CD4-positive, alpha-beta memory T cell (primary cell): Measurements from ENCODE around the gene FAAP20. TPM values are rescaled to one million over a fixed set of nuclear protein-coding genes. Genes with fewer than 3 reads are reported as not detected.

ENCODE experiments used
- CTCF ChIA-PET: fragments of 350-600 bp; sonication (Branson Sonifier 250); formaldehyde crosslinking; loops from one replicate; lab custom pipeline; 2021; ENCODE audit warnings: inconsistent platforms; ENCODE audit not compliant: partially characterized antibody; lab: Charles Lee
- POLR2A ChIA-PET: fragments of 350-600 bp; sonication (Branson Sonifier 250); formaldehyde crosslinking; loops from one replicate; lab custom pipeline; 2021; ENCODE audit not compliant: partially characterized antibody; lab: Charles Lee
- DNase-seq, 5 donors: peaks; one replicate each; pipeline versions ENCODE4 v3.0.0 to v3.0.0-alpha.2; 2020 to 2022; ENCODE audit warnings: mixed read lengths in 1 of 5
- H3K27ac ChIP-seq: one replicate; pipeline ENCODE4 v1.7.0; 2013; ENCODE audit warnings: low read depth, low read length
- H3K27me3 ChIP-seq: 2 replicates; pipeline ENCODE4 v1.7.0; 2013; ENCODE audit warnings: mild to moderate bottlenecking, low read length, moderate library complexity; ENCODE audit not compliant: insufficient read depth
- H3K36me3 ChIP-seq: 2 replicates; pipeline ENCODE4 v1.7.0; 2013; ENCODE audit warnings: mild to moderate bottlenecking, low read length, moderate library complexity; ENCODE audit not compliant: insufficient read depth
- H3K4me1 ChIP-seq: 2 replicates; pipeline ENCODE4 v1.7.0; 2013; ENCODE audit warnings: mild to moderate bottlenecking, low read length, moderate library complexity; ENCODE audit not compliant: insufficient read depth
- H3K4me3 ChIP-seq, 2 donors: one replicate each; pipeline ENCODE4 v1.7.0; 2013; ENCODE audit warnings: low read length in 2 of 2, mild to moderate bottlenecking in 1 of 2
- H3K9me3 ChIP-seq, 2 donors: one replicate each; pipeline ENCODE4 v1.7.0; 2013; ENCODE audit warnings: low read length in 2 of 2, control low read depth in 1 of 2; ENCODE audit not compliant: control insufficient read depth in 1 of 2
- H3K27ac Mint-ChIP-seq, 7 donors: one replicate each; pipeline ENCODE4 v1.8.0; 2020 to 2021; ENCODE audit warnings: mixed read lengths in 7 of 7, mild to moderate bottlenecking in 6 of 7, inconsistent platforms in 3 of 7, moderate library complexity in 3 of 7
- H3K27me3 Mint-ChIP-seq, 2 donors: one replicate each; pipeline ENCODE4 v1.8.0; 2020 to 2021; ENCODE audit warnings: mixed read lengths in 2 of 2
- H3K36me3 Mint-ChIP-seq, 2 donors: one replicate each; pipeline ENCODE4 v1.8.0; 2020 to 2021; ENCODE audit warnings: mixed read lengths in 2 of 2, inconsistent platforms in 1 of 2, mild to moderate bottlenecking in 1 of 2
- H3K4me1 Mint-ChIP-seq, 4 donors: one replicate each; pipeline ENCODE4 v1.8.0; 2020 to 2021; ENCODE audit warnings: mixed read lengths in 4 of 4, mild to moderate bottlenecking in 1 of 4
- H3K4me3 Mint-ChIP-seq, 8 donors: one replicate each; pipeline ENCODE4 v1.8.0; 2020 to 2021; ENCODE audit warnings: mixed read lengths in 8 of 8, mild to moderate bottlenecking in 7 of 8, moderate library complexity in 6 of 8, inconsistent platforms in 3 of 8
- H3K9me3 Mint-ChIP-seq, 8 donors: one replicate each; pipeline ENCODE4 v1.8.0; 2020 to 2021; ENCODE audit warnings: mixed read lengths in 8 of 8, mild to moderate bottlenecking in 5 of 8, inconsistent platforms in 3 of 8, moderate library complexity in 1 of 8
- intact Hi-C: fragments of 100-400 bp; cut with micrococcal nuclease; formaldehyde crosslinking; loops from one replicate; pipeline ENCODE4 v1.15.1; 2023
- polyA plus RNA-seq, 2 donors: library from polyadenylated mRNA; unstranded; fragments of 300-500 nt; fragmentation: Illumina TruSeq; gene quantifications; one replicate each; pipeline ENCODE4 v1.2.3, GENCODE V29; 2021
- total RNA-seq, 2 experiments: library from RNA; stranded (reverse); gene quantifications; one replicate each; pipeline ENCODE4 v1.2.3, GENCODE V29; 2021

Gene FAAP20
- total RNA-seq (10 to 100 TPM; 38.4 to 40.8 TPM), polyA plus RNA-seq (10 to 100 TPM; 54.2 to 58.9 TPM)

DNA sequence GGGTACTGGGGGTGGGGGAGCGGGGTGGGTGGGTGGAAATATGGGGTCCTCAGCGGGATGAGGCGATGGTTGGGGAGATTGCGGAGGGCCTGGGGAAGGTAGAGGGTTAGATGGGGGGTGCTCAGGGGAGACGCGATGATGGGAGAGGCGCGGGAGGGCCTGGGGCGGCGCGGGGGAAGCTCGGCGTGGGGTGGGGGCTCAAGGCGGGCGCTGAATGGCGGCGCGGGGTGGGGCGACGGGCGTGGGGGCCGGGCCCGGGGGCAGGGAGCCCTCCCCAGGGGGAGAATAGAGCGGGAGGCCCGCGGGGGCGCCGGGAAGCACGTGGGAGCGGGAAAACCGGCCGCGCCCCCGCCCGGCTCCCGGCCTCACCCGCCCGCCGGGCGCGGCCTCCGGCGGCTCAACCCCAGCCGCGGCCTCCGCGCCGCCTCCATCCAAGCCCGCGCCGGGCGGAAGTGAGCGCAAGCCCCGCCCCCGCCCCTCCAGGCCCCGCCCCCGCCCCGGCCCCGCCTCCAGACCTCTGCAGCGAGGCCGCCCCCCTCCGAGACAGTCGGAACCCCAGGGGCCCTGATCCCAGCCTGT lies at the start of gene FAAP20:
FAAP20 (minus strand) TSS at position 454 of the 579 bp plus-strand sequence; CDS start at position 431, 23 bp downstream.
- Mint-ChIP-seq H3K4me1 (peaks cover 6 to 41% (median 21%) of the 10 kb centered on the region in 4 donors), H3K27ac (peak within 1 kb of the TSS; percentile 87 to 97 (median 92)), H3K4me3 (peak within 1 kb of the TSS; percentile 82 to 94 (median 84)), H3K9me3 (no peaks in the 10 kb centered on the region), H3K36me3 (peaks cover 0 to 4% of the 10 kb centered on the region in 2 donors), H3K27me3 (no peaks in the 10 kb centered on the region)
- Histone ChIP-seq H3K27ac (peak within 1 kb of the TSS; percentile 64), H3K27me3 (no peaks in the 10 kb centered on the region), H3K9me3 (no peaks in the 10 kb centered on the region), H3K4me3 (peak within 1 kb of the TSS; percentile 57 to 68), H3K4me1 (peaks cover 47% of the 10 kb centered on the region), H3K36me3 (no peaks in the 10 kb centered on the region)
- ChIA-PET POLR2A (interaction anchor here (0.8 to 5.2 kb wide), 32 partner anchors 11 to 391 kb away, joined by 3 to 78 read pairs (median 6); partner anchors contain the start of genes MORN1, PANK4, PEX10 and RER1), CTCF (interaction anchor here (0.7 to 11.5 kb wide), 39 partner anchors 9 to 593 kb away, joined by 3 to 236 read pairs (median 5); partner anchors contain the start of genes MORN1, PANK4, PEX10 and RER1)
- intact Hi-C loops = loop anchor here (2.0 kb wide), 3 partner anchors 106 to 392 kb away; partner anchors contain the start of genes MORN1, PRXL2B and RER1
- no peak for DNase-seq

- H3K36me3 Mint-ChIP-seq = peaks cover 23 to 54% of the 10 kb centered on the region in 2 donors
Observed at GRCh38 chr1:2242814-2243725, 48.5 kb upstream of the FAAP20 start.

GRCh38 chr1:2241820-2242219 lies 47.2 kb upstream of the FAAP20 start:
- Mint-ChIP-seq H3K4me1 (peaks cover 52 to 89% (median 68%) of the 10 kb centered on the region in 4 donors), H3K27me3 (no peaks in the 10 kb centered on the region), H3K36me3 (peaks cover 23 to 59% of the 10 kb centered on the region in 2 donors), H3K9me3 (peaks cover 0 to 7% (median 0%) of the 10 kb centered on the region in 8 donors), H3K4me3 (peak overlapping the region in 4 of 8 donors; percentile 17 to 71 (median 42)), H3K27ac (peak overlapping the region in 5 of 7 donors; percentile 13 to 91 (median 53))
- ChIA-PET CTCF (interaction anchor here (0.6 to 1.3 kb wide), 2 partner anchors 9 to 47 kb away, joined by 3 read pairs; partner anchors contain the start of gene FAAP20), POLR2A (interaction anchor here (16.3 kb wide), 1 partner anchor 13 kb away, joined by 454 read pairs; no protein-coding TSS in a partner anchor)
- Histone ChIP-seq H3K27ac (no peak overlapping the region), H3K4me3 (no peak overlapping the region), H3K9me3 (no peaks in the 10 kb centered on the region), H3K36me3 (peaks cover 28% of the 10 kb centered on the region), H3K27me3 (no peaks in the 10 kb centered on the region), H3K4me1 (peaks cover 89% of the 10 kb centered on the region)
- intact Hi-C loops = no loop called here
- peak in 1 of 5 donors; percentile 22 for DNase-seq

More at GRCh38 chr1:2242814-2243725, 48.5 kb upstream of the FAAP20 start:
- H3K4me3 Mint-ChIP-seq = peak overlapping the region; percentile 7 to 68 (median 35)
- ChIA-PET CTCF (no interaction called here), POLR2A (interaction anchor here (0.6 to 1.5 kb wide), 2 partner anchors 12 to 16 kb away, joined by 3 to 4 read pairs; no protein-coding TSS in a partner anchor)
- H3K36me3 ChIP-seq = peaks cover 28% of the 10 kb centered on the region
- H3K4me1 ChIP-seq = peaks cover 89% of the 10 kb centered on the region
- H3K27me3 Mint-ChIP-seq = no peaks in the 10 kb centered on the region
- intact Hi-C loops = no loop called here
- H3K4me1 Mint-ChIP-seq = peaks cover 47 to 89% (median 62%) of the 10 kb centered on the region in 4 donors
- DNase-seq = peak in 1 of 5 donors; percentile 31
- no peaks in the 10 kb centered on the region for H3K27me3 ChIP-seq
- H3K27ac Mint-ChIP-seq = peak overlapping the region in 5 of 7 donors; percentile 24 to 72 (median 27)
- no peak overlapping the region for H3K4me3 ChIP-seq
- H3K9me3 Mint-ChIP-seq = peaks cover 0 to 7% (median 0%) of the 10 kb centered on the region in 8 donors
- H3K9me3 ChIP-seq = no peaks in the 10 kb centered on the region
- H3K27ac ChIP-seq = no peak overlapping the region

- Histone ChIP-seq H3K4me3 (no peak overlapping the region), H3K27ac (no peak overlapping the region), H3K9me3 (no peaks in the 10 kb centered on the region), H3K36me3 (peaks cover 28% of the 10 kb centered on the region), H3K4me1 (peaks cover 90% of the 10 kb centered on the region), H3K27me3 (no peaks in the 10 kb centered on the region)
- Mint-ChIP-seq H3K36me3 (peaks cover 18 to 60% of the 10 kb centered on the region in 2 donors), H3K4me3 (peak overlapping the region; percentile 58 to 82 (median 73)), H3K27me3 (no peaks in the 10 kb centered on the region), H3K4me1 (peaks cover 53 to 91% (median 76%) of the 10 kb centered on the region in 4 donors), H3K9me3 (peaks cover 0 to 7% (median 0%) of the 10 kb centered on the region in 8 donors), H3K27ac (peak overlapping the region in 6 of 7 donors; percentile 75 to 91 (median 87))
- intact Hi-C loops = no loop called here
- DNase-seq = peak in 4 of 5 donors; percentile 18 to 59 (median 30)
- POLR2A ChIA-PET = interaction anchor here (1.1 to 16.3 kb wide), 4 partner anchors 11 to 71 kb away, joined by 3 to 454 read pairs (median 28); partner anchors contain the start of gene SKI
- CTCF ChIA-PET = interaction anchor here (0.6 to 1.8 kb wide), 4 partner anchors 8 to 71 kb away, joined by 3 to 4 read pairs (median 3); no protein-coding TSS in a partner anchor
Observed at GRCh38 chr1:2240270-2241156, 45.9 kb upstream of the FAAP20 start.

GRCh38 chr1:2239384-2239985 lies 44.9 kb upstream of the FAAP20 start:
- H3K27me3 Mint-ChIP-seq = no peaks in the 10 kb centered on the region
- peaks cover 14 to 59% of the 10 kb centered on the region in 2 donors for H3K36me3 Mint-ChIP-seq
- H3K4me3 Mint-ChIP-seq = peak overlapping the region; percentile 31 to 82 (median 62)
- H3K27ac ChIP-seq = no peak overlapping the region
- intact Hi-C loops = no loop called here
- no peaks in the 10 kb centered on the region for H3K9me3 ChIP-seq
- H3K36me3 ChIP-seq = peaks cover 28% of the 10 kb centered on the region
- H3K4me1 Mint-ChIP-seq = peaks cover 53 to 92% (median 80%) of the 10 kb centered on the region in 4 donors
- peaks cover 0 to 7% (median 0%) of the 10 kb centered on the region in 8 donors for H3K9me3 Mint-ChIP-seq
- H3K4me1 ChIP-seq = peaks cover 97% of the 10 kb centered on the region
- peak overlapping the region in 6 of 7 donors; percentile 29 to 91 (median 82) for H3K27ac Mint-ChIP-seq
- CTCF ChIA-PET = interaction anchor here (1.1 to 1.8 kb wide), 2 partner anchors 72 to 143 kb away, joined by 3 to 4 read pairs; no protein-coding TSS in a partner anchor
- H3K4me3 ChIP-seq = no peak overlapping the region
- DNase-seq = peak in 1 of 5 donors; percentile 41
- H3K27me3 ChIP-seq = no peaks in the 10 kb centered on the region
- POLR2A ChIA-PET = interaction anchor here (1.3 to 16.3 kb wide), 3 partner anchors 10 to 73 kb away, joined by 3 to 454 read pairs (median 51); partner anchors contain the start of gene SKI
